ENCODE measurements around the gene NEK1.

NEK1 gene

DNA sequence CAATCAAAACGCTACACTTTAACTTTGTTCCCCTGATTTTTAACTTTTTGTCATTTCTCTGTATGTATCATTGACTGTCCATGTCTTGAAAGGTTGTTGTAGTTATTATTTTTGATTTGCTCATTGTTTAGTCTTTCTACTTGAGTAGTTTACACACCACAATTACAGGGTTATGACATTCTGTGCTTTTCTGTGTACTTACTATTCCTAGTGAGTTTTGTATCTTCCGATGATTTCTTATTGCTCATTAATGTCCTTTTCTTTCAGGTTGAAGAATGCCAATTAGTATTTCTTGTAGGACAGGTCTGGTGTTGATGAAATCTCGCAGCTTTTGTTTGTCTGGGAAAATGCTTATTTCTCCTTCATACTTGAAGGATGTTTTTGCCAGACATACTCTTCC, 252.4 kb downstream of the NEK1 start:
- no peak for DNase-seq

DNA sequence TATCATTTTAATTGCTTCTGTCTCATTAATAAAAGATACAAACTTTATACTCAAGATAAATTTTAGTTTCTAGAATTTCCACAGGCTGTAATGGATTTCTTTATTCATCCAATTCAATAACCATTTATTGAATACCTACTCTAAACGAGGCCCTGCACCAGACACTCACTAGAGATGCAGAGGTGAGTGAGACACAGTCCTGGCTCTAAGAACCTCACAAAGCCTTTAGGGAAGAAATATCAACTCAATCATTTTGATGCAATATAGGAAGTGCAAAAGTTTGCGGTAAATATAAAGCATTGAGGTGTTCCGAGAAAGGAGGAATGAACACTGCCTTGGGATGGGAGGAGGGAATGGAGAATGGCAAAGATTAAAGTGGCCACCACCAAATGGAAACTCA, 260.0 kb downstream of the NEK1 start:
- no peak for DNase-seq

DNA sequence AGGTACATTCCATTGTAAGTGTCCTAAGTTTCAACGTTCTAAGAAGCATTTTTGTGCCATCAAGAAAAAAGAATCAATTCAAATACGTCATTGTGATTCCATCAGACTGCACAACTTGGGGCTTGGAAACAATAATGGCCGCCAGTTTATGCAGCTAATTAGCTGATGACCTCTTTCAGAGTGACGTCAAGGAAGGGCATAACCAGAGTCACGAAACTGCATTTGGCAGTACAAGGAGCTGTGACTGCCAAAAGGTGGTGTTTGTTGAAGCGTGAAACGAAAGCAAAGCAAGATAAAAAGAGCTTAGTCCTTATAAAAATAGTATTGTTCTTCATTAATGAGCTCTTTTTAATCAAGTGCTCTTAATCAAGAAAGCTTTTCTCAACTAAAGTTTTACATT, 260.5 kb downstream of the NEK1 start:
- no peak for DNase-seq

DNA sequence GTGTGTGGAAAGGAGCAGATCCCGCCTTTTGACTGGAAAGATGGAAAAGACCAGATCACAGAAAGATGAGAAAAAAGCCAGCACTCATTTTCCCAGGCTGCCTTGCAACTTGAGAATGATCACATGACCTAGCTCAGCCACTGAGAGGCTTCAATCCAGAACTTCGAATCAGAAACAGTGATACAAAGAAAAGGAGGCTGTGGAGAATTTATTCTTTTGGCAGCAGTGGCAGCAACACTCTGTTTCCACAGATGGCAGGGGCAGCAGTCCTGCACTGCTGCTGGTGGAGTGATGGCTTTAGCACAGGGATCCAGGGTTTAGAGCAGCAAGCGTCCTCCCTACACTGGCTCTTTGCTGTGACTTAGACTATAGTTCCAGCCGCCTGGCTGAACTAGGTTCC, 263.8 kb downstream of the NEK1 start:
- no peak for DNase-seq

DNA sequence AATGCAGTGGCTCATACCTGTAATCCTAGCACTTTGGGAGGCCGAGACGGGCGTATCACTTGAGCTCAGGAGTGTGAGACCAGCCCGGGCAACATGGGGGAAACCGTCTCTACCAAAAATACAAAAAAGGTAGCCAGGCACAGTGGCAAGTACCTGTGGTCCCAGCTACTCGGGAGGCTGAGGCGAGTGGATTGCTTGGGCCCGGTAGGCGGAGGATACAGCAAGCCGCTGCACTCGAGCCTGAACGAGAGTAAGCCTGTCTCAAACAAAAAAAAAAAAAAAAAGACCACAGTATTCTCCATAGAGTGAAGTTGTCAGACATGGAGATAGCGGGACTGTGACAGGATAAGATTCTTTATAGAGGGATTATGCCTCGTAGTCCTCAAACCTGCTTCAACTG, 265.5 kb downstream of the NEK1 start:
- no peak for DNase-seq

DNA sequence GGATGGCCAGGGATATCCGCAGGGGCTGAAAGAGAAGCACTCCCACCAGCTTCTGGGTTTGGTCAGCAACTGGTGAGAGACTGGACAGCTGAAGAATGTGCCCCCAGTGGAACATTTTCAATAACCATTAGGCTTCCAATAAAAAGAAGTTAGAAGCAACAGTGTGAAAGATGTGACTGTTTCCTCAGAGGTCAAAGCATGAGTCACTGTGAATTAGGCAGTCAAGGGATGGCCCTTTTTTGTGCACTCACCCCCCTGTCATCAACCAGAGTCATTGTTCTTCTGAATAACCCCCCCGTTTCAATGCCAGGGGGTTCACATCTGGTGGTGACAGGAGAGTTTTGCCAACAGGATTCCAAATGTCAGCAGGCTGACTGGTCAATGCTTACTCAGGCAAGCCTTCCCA, 267.1 kb downstream of the NEK1 start:
- DNase-seq = no peak
